SK-N-SH treated with all-trans-retinoic acid at 6 μM for 48 hours (cell line): ENCODE data around the gene PPP1R36.

Experiments
- ARNTL ChIP-seq: fragments of 450-650 bp; formaldehyde crosslinking; IDR thresholded peaks from 2 replicates; pipeline ENCODE4 v1.5.0; 2020; ENCODE audit warnings: low read depth, mild to moderate bottlenecking, moderate library complexity, borderline replicate concordance
- RARB ChIP-seq: fragments of 250-450 bp; sonication (Bioruptor Pico); IDR thresholded peaks from 2 replicates; pipeline ENCODE4 v1.8.0; 2021; ENCODE audit warnings: mild to moderate bottlenecking, moderate library complexity
- TCF4 ChIP-seq: fragments of 250-450 bp; sonication (Bioruptor Pico); IDR thresholded peaks from 2 replicates; pipeline ENCODE4 v1.8.0; 2021; ENCODE audit warnings: mild to moderate bottlenecking, moderate library complexity, borderline replicate concordance
- ZC3H10 ChIP-seq: fragments of 250-450 bp; sonication (Bioruptor Pico); IDR thresholded peaks from 2 replicates; pipeline ENCODE4 v1.5.1; 2021; ENCODE audit warnings: mild to moderate bottlenecking, moderate library complexity
- ZFP30 ChIP-seq: fragments of 450-650 bp; formaldehyde crosslinking; IDR thresholded peaks from 2 replicates; pipeline ENCODE4 v1.5.0; 2022; ENCODE audit warnings: mild to moderate bottlenecking, moderate library complexity
- ZNF70 ChIP-seq: fragments of 450-650 bp; formaldehyde crosslinking; IDR thresholded peaks from 2 replicates; pipeline ENCODE4 v1.5.0; 2020; ENCODE audit warnings: mild to moderate bottlenecking, moderate library complexity
- TF ChIP-seq, protein P1 (sequence below): fragments of 250-450 bp; sonication (Bioruptor Pico); IDR thresholded peaks from 2 replicates; pipeline ENCODE4 v1.8.0; 2020; ENCODE audit warnings: mild to moderate bottlenecking, moderate library complexity, borderline replicate concordance
- TF ChIP-seq, protein P2 (sequence below): fragments of 250-450 bp; sonication (Bioruptor Pico); IDR thresholded peaks from 2 replicates; pipeline ENCODE4 v1.5.0; 2020; ENCODE audit warnings: mild to moderate bottlenecking, moderate library complexity

DNA sequence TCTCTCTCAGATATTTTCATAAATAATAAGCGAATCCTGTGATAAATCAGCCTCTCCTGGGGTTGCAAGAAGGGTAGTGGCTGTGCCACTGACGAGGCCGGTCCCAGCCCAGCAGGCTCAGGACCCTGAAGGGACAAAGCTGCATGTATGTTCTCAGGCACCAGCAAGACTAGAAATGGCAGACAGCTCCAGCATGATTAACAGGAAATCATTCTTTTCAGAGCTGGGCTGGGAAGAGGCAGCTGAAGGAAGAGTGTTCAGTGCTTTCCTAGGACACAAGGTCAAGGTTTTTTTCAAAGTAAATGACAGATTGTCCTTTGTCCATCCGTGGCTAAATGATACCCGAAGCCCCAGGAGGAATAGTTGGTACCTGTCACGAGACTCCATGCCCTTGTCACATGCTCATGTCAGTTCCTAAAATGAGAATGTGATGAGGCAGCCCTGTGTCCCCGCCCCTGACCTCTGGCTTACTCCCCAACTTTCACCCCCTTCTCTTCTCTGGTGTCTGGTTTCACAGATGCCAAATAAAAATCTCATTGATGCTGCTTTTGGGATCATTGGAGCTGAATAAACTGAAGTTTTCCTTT lies 65.1 kb downstream of the PPP1R36 start:
- TF ChIP-seq ZC3H10 (CRISPR knock-in tag) (no peak), ZNF70 (CRISPR knock-in tag) (no peak), ZFP30 (CRISPR knock-in tag) (no peak), TCF4 (CRISPR knock-in tag) (no peak), ARNTL (no peak), RARB (CRISPR knock-in tag) (no peak)
- TF ChIP-seq, protein P1, sequence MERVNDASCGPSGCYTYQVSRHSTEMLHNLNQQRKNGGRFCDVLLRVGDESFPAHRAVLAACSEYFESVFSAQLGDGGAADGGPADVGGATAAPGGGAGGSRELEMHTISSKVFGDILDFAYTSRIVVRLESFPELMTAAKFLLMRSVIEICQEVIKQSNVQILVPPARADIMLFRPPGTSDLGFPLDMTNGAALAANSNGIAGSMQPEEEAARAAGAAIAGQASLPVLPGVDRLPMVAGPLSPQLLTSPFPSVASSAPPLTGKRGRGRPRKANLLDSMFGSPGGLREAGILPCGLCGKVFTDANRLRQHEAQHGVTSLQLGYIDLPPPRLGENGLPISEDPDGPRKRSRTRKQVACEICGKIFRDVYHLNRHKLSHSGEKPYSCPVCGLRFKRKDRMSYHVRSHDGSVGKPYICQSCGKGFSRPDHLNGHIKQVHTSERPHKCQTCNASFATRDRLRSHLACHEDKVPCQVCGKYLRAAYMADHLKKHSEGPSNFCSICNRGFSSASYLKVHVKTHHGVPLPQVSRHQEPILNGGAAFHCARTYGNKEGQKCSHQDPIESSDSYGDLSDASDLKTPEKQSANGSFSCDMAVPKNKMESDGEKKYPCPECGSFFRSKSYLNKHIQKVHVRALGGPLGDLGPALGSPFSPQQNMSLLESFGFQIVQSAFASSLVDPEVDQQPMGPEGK (CRISPR knock-in tag) = no peak
- TF ChIP-seq, protein P2, sequence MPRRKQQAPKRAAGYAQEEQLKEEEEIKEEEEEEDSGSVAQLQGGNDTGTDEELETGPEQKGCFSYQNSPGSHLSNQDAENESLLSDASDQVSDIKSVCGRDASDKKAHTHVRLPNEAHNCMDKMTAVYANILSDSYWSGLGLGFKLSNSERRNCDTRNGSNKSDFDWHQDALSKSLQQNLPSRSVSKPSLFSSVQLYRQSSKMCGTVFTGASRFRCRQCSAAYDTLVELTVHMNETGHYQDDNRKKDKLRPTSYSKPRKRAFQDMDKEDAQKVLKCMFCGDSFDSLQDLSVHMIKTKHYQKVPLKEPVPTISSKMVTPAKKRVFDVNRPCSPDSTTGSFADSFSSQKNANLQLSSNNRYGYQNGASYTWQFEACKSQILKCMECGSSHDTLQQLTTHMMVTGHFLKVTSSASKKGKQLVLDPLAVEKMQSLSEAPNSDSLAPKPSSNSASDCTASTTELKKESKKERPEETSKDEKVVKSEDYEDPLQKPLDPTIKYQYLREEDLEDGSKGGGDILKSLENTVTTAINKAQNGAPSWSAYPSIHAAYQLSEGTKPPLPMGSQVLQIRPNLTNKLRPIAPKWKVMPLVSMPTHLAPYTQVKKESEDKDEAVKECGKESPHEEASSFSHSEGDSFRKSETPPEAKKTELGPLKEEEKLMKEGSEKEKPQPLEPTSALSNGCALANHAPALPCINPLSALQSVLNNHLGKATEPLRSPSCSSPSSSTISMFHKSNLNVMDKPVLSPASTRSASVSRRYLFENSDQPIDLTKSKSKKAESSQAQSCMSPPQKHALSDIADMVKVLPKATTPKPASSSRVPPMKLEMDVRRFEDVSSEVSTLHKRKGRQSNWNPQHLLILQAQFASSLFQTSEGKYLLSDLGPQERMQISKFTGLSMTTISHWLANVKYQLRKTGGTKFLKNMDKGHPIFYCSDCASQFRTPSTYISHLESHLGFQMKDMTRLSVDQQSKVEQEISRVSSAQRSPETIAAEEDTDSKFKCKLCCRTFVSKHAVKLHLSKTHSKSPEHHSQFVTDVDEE = no peak
